AG04450 (cell line): ENCODE measurements around the gene SHC2. TPM values are rescaled to one million over a fixed set of nuclear protein-coding genes. Genes with fewer than 3 reads are reported as not detected.
"Not testable (repeated sequence)": the region's sequence is repeated elsewhere in the genome, so short reads cannot be mapped to it uniquely, and the experiment has no call there.

Experiments
- CTCF ChIA-PET: fragments of 300-600, 350-600 bp; formaldehyde crosslinking; extraction: SDS; loops from one replicate; lab custom pipeline; 2022; ENCODE audit warnings: antibody characterized with exemption, inconsistent platforms; lab: Charles Lee
- POLR2A ChIA-PET: fragments of 350-600 bp; formaldehyde crosslinking; extraction: SDS; loops from one replicate; lab custom pipeline; 2021; ENCODE audit warnings: antibody characterized with exemption, inconsistent platforms; lab: Yijun Ruan, JAX
- DNase-seq: peaks from one replicate; pipeline ENCODE4 v3.0.0-alpha.2; 2011; ENCODE audit warnings: low read depth, low spot score
- H3K27ac ChIP-seq: one replicate; pipeline ENCODE4 v1.5.1; 2012; ENCODE audit warnings: low read depth, low read length, control low read depth
- H3K27me3 ChIP-seq: one replicate; pipeline ENCODE4 v1.6.0; 2012; ENCODE audit warnings: low read length; ENCODE audit not compliant: control insufficient read depth, insufficient read depth
- H3K4me3 ChIP-seq: 2 replicates; pipeline ENCODE4 v1.5.1; 2011; ENCODE audit warnings: mild to moderate bottlenecking, low read depth, low read length, control low read depth
- H3K9me3 ChIP-seq: 2 replicates; pipeline ENCODE4 v1.5.1; 2012; ENCODE audit warnings: low read length; ENCODE audit not compliant: control insufficient read depth, insufficient read depth
- polyA plus RNA-seq: library from polyadenylated mRNA; depleted of rRNA; stranded (reverse); fragments of >200 nt; gene quantifications from 2 replicates; pipeline ENCODE4 v1.2.3, GENCODE V29; 2011
- TF ChIP-seq, protein P1 (sequence below): IDR thresholded peaks from 2 replicates; pipeline ENCODE4 v1.5.1; 2011; ENCODE audit warnings: low read depth, low read length, control low read depth, inconsistent platforms

Gene SHC2
- polyA plus RNA-seq, 1 experiment = 1.3 TPM

GRCh38 chr19:397941-398706 lies 62.7 kb downstream of the SHC2 start:
- ChIA-PET CTCF (no interaction called here), POLR2A (no interaction called here)
- no peak for DNase-seq
- TF ChIP-seq, protein P1, sequence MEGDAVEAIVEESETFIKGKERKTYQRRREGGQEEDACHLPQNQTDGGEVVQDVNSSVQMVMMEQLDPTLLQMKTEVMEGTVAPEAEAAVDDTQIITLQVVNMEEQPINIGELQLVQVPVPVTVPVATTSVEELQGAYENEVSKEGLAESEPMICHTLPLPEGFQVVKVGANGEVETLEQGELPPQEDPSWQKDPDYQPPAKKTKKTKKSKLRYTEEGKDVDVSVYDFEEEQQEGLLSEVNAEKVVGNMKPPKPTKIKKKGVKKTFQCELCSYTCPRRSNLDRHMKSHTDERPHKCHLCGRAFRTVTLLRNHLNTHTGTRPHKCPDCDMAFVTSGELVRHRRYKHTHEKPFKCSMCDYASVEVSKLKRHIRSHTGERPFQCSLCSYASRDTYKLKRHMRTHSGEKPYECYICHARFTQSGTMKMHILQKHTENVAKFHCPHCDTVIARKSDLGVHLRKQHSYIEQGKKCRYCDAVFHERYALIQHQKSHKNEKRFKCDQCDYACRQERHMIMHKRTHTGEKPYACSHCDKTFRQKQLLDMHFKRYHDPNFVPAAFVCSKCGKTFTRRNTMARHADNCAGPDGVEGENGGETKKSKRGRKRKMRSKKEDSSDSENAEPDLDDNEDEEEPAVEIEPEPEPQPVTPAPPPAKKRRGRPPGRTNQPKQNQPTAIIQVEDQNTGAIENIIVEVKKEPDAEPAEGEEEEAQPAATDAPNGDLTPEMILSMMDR = no peak
- H3K27me3 ChIP-seq = peaks cover 1% of the 10 kb centered on the region
- H3K9me3 ChIP-seq = peaks cover 56% of the 10 kb centered on the region
- H3K27ac ChIP-seq = no peak overlapping the region
- H3K4me3 ChIP-seq = no peak overlapping the region

- CTCF ChIA-PET = no interaction called here
- DNase-seq = no peak
- peaks cover 61% of the 10 kb centered on the region for H3K9me3 ChIP-seq
- no peak overlapping the region for H3K27ac ChIP-seq
- H3K4me3 ChIP-seq = no peak overlapping the region
- no peaks in the 10 kb centered on the region for H3K27me3 ChIP-seq
- POLR2A ChIA-PET = no interaction called here
- TF ChIP-seq, protein P1 = no peak
Observed at GRCh38 chr19:397321-397720, 63.5 kb downstream of the SHC2 start.

GRCh38 chr19:395467-395866 lies 65.4 kb downstream of the SHC2 start:
- TF ChIP-seq, protein P1 = no peak
- H3K27me3 ChIP-seq = no peaks in the 10 kb centered on the region
- no peak overlapping the region for H3K4me3 ChIP-seq
- ChIA-PET CTCF (no interaction called here), POLR2A (no interaction called here)
- peaks cover 65% of the 10 kb centered on the region for H3K9me3 ChIP-seq
- no peak overlapping the region for H3K27ac ChIP-seq
- DNase-seq = no peak

GRCh38 chr19:394857-395256 lies 66.0 kb downstream of the SHC2 start:
- H3K27ac ChIP-seq = not testable (repeated sequence)

DNA sequence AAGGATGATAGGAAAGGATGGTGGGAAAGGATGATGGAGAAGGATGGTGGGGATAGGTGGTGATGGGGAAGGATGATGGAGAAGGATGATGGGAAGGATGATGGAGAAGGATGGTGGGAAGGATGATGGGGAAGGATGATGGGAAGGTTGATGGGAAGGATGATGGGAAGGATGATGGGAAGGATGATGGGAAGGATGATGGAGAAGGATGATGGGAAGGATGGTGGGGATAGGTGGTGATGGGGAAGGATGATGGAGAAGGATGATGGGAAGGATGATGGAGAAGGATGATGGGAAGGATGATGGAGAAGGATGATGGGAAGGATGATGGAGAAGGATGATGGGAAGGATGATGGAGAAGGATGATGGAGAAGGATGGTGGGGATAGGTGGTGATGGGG lies 67.3 kb downstream of the SHC2 start:
- DNase-seq, H3K4me3 ChIP-seq, CTCF ChIA-PET, H3K27ac ChIP-seq, POLR2A ChIA-PET, H3K27me3 ChIP-seq: not testable (repeated sequence)
- peaks cover 58% of the 10 kb centered on the region for H3K9me3 ChIP-seq

More at GRCh38 chr19:394857-395256, 66.0 kb downstream of the SHC2 start:
- H3K4me3 ChIP-seq, POLR2A ChIA-PET, H3K27me3 ChIP-seq, DNase-seq, CTCF ChIA-PET: not testable (repeated sequence)
- peaks cover 67% of the 10 kb centered on the region for H3K9me3 ChIP-seq

DNA sequence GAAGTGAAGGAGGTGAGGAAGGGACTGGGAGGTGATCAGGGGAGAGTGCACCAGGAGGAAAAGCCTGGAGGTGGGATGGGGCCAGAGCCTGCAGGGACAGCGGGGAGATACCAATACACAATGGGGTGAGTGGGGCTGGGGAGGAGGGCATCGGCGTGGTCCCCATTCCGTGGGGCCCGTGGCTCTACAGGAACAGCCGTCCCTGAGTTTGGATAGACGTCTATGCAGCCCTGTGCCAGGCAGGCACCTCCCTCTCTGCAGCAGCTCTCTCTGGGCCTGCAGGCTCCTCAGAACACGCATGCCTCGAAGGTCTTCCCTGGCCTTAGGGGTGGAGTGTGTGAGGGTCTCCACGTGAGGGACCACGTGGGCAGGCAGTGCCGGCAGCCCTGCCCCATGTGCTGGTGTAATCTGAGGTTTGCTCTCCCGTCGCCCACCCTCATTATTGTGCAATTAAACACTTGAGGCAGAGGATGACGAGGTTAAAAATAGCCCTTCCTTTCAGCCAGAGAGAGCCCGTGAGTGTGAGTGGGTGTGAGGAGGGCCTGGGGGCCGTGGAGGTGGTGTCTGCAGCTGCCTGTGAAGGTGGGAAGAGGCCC lies 68.4 kb downstream of the SHC2 start:
- POLR2A ChIA-PET = no interaction called here
- CTCF ChIA-PET = interaction anchor here (0.5 kb wide), 1 partner anchor 10 kb away, joined by 3 read pairs; no protein-coding TSS in a partner anchor
- no peak overlapping the region for H3K4me3 ChIP-seq
- TF ChIP-seq, protein P1 = no peak
- H3K9me3 ChIP-seq = peaks cover 47% of the 10 kb centered on the region
- no peaks in the 10 kb centered on the region for H3K27me3 ChIP-seq
- no peak overlapping the region for H3K27ac ChIP-seq
- DNase-seq = no peak
